HG03097 (cell line): ENCODE measurements around the gene PLCB1.

Experiments used
- ATAC-seq: cut with Tn5 transposase; IDR thresholded peaks from one replicate; pipeline ENCODE4 v1.9.1; 2021; ENCODE audit not compliant: unreplicated experiment, low FRiP score

PLCB1 gene

GRCh38 chr20:8891039-8891438 is 759.0 kb downstream of the PLCB1 start:
- ATAC-seq: no peak

- ATAC-seq: no peak
These were observed 763.4 kb downstream of the PLCB1 start for GRCh38 chr20:8895472-8895871.

GRCh38 chr20:8898823-8899222 is 766.8 kb downstream of the PLCB1 start:
- no peak for ATAC-seq

DNA sequence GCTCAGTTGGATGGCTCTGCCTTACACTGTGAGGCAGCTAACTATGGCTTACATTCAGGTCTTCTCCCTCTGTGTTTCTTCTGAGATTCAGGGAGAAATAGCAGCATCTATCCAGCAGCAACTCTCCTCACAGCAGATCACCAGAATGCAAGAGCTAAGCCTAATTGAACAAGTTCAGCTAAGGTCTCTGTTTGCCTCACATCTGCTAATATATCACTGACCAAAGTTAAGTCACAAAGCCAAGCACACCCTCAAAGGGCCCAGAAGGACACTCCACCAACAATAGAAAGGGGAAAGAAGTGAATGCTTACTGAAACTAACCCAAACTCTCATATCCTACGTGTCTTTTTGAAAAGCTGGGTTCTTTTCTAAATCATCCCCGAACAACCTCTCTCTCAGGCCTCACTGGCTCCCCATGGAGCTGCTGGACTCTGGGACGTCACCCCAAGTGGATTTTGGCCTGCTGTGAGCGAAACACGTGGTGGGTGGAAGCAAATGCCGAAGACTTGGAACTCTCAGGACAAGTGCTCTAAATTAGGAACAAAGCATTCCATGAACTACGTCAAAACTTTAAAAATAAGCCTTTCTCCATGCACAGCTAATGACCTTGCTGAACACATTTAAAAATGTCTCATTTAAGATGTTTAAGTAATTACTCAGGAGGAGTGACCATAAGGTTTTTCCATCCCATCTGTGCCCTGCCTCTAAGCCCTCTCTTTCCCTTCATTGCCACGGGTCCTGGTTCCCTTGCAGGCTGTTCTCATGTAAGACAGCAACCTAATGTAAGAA is 769.4 kb downstream of the PLCB1 start:
- ATAC-seq: no peak

- no peak for ATAC-seq
These were observed 771.9 kb downstream of the PLCB1 start for GRCh38 chr20:8903655-8904605.

DNA sequence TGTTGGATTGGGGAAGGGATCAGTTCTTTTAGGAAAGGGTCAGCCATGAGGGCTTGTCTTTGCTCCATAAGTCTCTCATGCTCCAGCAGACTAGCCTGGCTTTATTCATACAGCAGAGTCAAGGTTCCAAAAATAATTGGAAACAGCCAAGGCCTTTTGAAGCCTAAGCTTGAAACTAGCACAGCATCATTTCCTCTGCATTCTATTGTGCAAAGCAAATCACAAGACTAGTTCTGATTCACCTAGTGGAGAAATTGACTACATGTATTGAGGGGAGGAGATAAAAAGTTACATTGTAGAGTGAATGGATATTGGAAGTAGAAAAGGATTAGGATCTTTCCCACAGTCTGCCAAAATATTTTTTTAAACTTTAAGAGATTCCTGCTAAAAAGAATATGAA is 777.5 kb downstream of the PLCB1 start:
- ATAC-seq: no peak

DNA sequence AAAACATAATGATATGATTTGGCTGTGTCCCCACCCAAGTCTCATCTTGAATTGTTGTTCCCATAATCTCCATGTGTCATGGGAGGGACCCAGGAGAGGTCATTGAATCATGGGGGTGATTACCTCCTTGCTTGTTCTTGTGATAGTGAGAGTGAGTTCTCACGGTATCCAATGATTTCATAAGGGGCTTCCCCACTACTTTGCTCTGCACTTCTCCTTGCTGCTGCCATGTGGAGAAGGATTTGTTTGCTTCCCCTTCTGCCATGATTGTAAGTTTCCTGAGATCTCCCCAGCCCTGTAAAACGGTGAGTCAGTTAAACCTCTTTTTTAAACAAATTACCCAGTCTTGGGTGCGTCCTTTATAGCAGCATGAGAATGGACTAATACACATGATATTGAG is 780.0 kb downstream of the PLCB1 start:
- no peak for ATAC-seq

DNA sequence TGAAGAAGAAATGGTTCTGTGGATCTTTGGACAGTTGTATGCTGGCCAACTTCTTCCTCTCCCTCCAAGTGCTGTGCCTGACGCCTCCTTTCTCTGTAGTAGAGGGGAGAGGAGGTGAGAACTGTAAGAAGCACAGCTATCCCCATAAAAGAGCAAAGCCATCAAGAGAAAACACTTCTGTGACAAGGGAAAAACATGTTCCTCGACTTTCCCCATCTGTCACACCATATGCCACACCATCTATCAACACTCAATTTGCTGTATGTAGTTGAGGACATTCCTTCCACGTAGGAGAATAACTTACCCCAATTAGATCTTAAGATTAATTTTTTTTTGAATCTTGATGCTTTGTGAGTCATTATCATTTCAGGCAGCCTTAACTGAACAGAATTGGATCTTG is 780.7 kb downstream of the PLCB1 start:
- no peak for ATAC-seq

- no peak for ATAC-seq
These were observed 781.4 kb downstream of the PLCB1 start for GRCh38 chr20:8913456-8913855.

- no peak for ATAC-seq
These were observed 782.4 kb downstream of the PLCB1 start for GRCh38 chr20:8914421-8914820.

- ATAC-seq: no peak
These were observed 785.0 kb downstream of the PLCB1 start for GRCh38 chr20:8917084-8917483.

GRCh38 chr20:8918145-8918544 is 786.1 kb downstream of the PLCB1 start:
- ATAC-seq: no peak

DNA sequence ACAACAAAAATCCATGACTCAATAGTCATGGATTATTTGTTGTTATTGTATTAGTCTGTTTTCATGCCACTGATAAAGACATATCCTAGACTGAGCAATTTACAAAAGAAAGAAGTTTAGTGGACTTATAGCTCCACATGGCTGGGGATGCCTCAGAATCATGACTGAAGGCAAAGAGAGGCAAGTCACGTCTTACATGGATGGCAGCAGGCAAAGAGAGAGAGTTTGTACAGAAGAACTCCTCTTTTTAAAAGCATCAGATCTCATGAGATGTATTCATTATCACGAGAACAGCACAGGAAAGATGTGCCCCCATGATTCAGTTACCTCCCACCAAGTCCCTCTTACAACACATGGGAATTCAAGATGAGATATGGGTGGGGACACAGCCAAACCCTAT is 792.5 kb downstream of the PLCB1 start:
- no peak for ATAC-seq

DNA sequence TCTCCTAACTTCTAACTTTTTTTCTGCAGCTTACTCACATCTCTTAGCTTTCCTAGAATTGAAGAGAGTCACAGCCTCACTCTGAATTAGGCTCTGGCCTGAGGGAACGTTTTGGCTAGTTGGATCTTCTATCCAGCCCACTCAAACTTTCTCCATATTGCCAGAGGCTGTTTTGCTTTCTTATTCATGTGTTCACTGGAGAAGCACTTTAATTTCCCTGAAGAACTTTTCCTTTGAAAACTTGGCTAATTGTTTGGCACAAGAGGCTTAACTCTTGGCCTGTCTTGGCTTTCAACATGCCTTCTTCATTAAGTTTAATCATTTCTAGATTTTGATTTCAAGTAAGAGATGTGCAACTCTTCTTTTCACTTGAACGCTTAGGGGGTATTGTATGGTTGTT is 798.7 kb downstream of the PLCB1 start:
- ATAC-seq: no peak

- no peak for ATAC-seq
These were observed 800.4 kb downstream of the PLCB1 start for GRCh38 chr20:8932192-8933165.

- ATAC-seq: no peak
These were observed 801.3 kb downstream of the PLCB1 start for GRCh38 chr20:8933381-8933807.

DNA sequence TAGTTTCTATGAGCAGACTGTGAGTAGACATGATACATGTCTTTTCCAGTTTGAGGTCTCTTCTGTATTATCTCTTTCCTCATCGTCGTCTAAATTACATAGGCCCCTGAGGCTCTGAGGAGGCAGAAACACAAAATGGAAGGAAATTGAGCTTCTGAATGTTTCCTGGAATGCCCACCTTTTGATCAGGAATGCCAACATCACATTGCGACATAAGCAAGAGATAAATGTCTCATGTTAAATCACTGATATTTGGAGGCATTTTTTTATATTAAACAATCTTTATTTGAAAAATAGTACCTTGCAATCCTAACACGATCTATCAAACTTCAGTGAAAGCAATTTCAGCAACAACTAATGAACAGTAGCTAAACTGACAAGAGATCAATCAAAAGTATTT is 802.3 kb downstream of the PLCB1 start:
- ATAC-seq: no peak
